Activated B cell treated with CpG ODN at 0.5 μM for 24 hours (primary cell): ENCODE data around the gene ADAMTSL1. TPM values are rescaled to one million over a fixed set of nuclear protein-coding genes. Genes with fewer than 3 reads are reported as not detected.

Experiments
- ATAC-seq: fragments of 200-7000 bp; cut with Tn5 transposase; one replicate; pipeline ENCODE4 v1.10.0; 2021; ENCODE audit warnings: low read depth, mild to moderate bottlenecking, moderate library complexity
- CTCF ChIA-PET: fragments of 350-600 bp; sonication (Branson Sonifier 250); formaldehyde crosslinking; loops from one replicate; lab custom pipeline; 2021; ENCODE audit warnings: antibody characterized with exemption; lab: Charles Lee
- POLR2A ChIA-PET: fragments of 350-600 bp; sonication (Branson Sonifier 250); formaldehyde crosslinking; loops from one replicate; lab custom pipeline; 2021; ENCODE audit warnings: antibody characterized with exemption; lab: Charles Lee
- DNase-seq: peaks from one replicate; pipeline ENCODE4 v3.0.0; 2022
- H3K27ac Mint-ChIP-seq: one replicate; pipeline ENCODE4 v1.8.0; 2020; ENCODE audit warnings: mixed read lengths
- H3K27me3 Mint-ChIP-seq: one replicate; pipeline ENCODE4 v1.8.0; 2021; ENCODE audit warnings: mixed read lengths
- H3K36me3 Mint-ChIP-seq: one replicate; pipeline ENCODE4 v1.8.0; 2021; ENCODE audit warnings: low read depth, mixed read lengths
- H3K4me1 Mint-ChIP-seq: one replicate; pipeline ENCODE4 v1.8.0; 2021; ENCODE audit warnings: mixed read lengths
- H3K4me3 Mint-ChIP-seq: one replicate; pipeline ENCODE4 v1.8.0; 2020; ENCODE audit warnings: mild to moderate bottlenecking, mixed read lengths
- H3K9me3 Mint-ChIP-seq: one replicate; pipeline ENCODE4 v1.8.0; 2020; ENCODE audit warnings: mixed read lengths
- intact Hi-C: fragments of 100-400 bp; cut with micrococcal nuclease; formaldehyde crosslinking; loops from one replicate; pipeline ENCODE4 v1.15.1; 2024
- total RNA-seq: library from RNA; stranded (reverse); gene quantifications from 2 replicates; pipeline ENCODE4 v1.2.3, GENCODE V29; 2022
- TF ChIP-seq, protein P1 (sequence below): fragments of 200-600 bp; IDR thresholded peaks from one replicate; pipeline ENCODE4 v1.8.0; 2022; ENCODE audit warnings: antibody characterized with exemption, mild to moderate bottlenecking

The ADAMTSL1 gene
- total RNA-seq, 1 donor from 2014 or later = not detected

DNA sequence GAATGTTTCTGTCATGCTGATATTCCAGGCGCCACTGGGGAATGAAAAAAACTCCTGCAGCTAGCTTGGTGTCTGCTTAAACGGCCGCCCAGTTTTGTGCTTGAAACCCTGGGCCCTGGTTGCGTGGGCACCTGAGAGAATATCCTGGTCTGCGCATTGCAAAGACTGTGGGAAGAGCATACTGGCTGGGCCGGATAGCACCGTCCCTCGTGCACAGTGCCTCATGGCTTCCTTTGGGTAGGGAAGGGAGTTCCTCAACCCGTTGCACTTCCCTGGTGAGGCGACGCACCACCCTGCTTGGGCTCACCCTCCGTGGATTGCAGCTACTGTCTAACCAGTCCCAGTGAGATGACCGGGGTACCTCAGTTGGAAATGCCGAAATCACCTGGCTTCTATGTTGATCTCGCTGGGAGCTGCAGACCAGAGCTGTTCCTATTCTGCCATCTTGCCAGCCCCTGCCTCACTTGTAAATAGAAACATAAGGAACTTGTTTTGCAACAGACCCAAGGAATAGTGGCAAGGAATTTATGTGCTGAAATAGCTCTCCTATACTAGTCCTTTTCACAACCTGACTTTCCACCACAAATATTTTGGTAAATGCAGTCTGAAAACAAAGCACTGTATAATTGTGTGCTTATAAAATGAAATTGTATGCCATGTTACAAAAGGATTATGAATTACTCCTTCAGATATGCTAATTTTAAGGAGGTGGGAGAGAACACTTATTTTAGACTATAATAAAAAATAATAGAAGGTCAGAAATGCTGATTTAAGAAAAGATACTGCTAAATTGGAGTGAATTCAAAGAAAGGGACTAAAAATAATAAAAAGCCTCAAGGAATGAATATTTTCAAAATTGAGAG lies 90.3 kb downstream of the ADAMTSL1 start:
- Mint-ChIP-seq H3K27me3 (no peaks in the 10 kb centered on the region), H3K36me3 (no peaks in the 10 kb centered on the region), H3K4me3 (no peak overlapping the region), H3K27ac (no peak overlapping the region), H3K4me1 (no peaks in the 10 kb centered on the region), H3K9me3 (peaks cover 10% of the 10 kb centered on the region)
- DNase-seq (no peak), ATAC-seq (no peak)
- ChIA-PET CTCF (no interaction called here), POLR2A (no interaction called here)
- intact Hi-C loops = no loop called here
- TF ChIP-seq, protein P1, sequence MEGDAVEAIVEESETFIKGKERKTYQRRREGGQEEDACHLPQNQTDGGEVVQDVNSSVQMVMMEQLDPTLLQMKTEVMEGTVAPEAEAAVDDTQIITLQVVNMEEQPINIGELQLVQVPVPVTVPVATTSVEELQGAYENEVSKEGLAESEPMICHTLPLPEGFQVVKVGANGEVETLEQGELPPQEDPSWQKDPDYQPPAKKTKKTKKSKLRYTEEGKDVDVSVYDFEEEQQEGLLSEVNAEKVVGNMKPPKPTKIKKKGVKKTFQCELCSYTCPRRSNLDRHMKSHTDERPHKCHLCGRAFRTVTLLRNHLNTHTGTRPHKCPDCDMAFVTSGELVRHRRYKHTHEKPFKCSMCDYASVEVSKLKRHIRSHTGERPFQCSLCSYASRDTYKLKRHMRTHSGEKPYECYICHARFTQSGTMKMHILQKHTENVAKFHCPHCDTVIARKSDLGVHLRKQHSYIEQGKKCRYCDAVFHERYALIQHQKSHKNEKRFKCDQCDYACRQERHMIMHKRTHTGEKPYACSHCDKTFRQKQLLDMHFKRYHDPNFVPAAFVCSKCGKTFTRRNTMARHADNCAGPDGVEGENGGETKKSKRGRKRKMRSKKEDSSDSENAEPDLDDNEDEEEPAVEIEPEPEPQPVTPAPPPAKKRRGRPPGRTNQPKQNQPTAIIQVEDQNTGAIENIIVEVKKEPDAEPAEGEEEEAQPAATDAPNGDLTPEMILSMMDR = no peak

DNA sequence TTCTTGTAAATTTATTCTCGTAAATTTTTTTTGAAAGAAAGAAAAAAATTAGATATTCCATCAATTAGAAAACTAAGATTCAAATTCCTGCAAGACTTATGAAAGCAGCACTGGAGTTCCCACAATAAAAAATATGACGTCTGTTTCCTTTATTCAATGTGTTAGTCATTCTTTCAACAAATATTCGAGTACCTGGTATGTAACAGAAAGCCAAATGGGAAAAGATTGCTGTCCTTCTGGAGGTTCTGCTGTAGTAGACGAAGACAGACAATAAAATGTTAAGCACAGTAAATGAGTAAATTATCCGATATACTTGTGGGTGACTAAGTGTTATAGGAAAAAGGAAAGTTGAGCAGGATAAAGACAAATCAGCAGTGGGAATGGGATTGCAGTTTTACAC lies 92.2 kb downstream of the ADAMTSL1 start:
- H3K4me3 Mint-ChIP-seq = no peak overlapping the region
- ATAC-seq = no peak
- DNase-seq = no peak
- intact Hi-C loops = no loop called here
- ChIA-PET CTCF (no interaction called here), POLR2A (no interaction called here)
- H3K4me1 Mint-ChIP-seq = no peaks in the 10 kb centered on the region
- H3K36me3 Mint-ChIP-seq = no peaks in the 10 kb centered on the region
- H3K27ac Mint-ChIP-seq = no peak overlapping the region
- TF ChIP-seq, protein P1 = no peak
- peaks cover 4% of the 10 kb centered on the region for H3K9me3 Mint-ChIP-seq
- no peaks in the 10 kb centered on the region for H3K27me3 Mint-ChIP-seq

DNA sequence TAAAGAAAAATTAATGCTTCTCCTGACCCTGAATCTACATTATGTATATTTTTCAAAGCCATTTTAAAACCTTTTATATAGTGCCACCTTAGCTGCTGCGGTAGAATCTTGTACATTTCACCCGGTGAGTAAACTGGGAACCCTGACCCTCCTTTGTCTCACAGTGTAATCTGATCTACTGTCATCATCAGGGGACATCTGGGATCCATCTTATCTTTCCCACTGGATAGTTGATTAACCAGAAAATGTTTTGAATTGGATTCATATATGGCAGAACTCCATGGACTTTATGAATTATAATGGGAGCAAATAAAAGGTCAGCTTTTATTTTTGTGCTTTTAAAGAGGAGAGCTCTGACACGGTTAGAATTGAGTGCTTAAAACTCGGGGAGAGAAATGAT lies 95.0 kb downstream of the ADAMTSL1 start:
- TF ChIP-seq, protein P1 = no peak
- Mint-ChIP-seq H3K4me3 (no peak overlapping the region), H3K4me1 (no peaks in the 10 kb centered on the region), H3K27me3 (no peaks in the 10 kb centered on the region), H3K27ac (no peak overlapping the region), H3K9me3 (peaks cover 2% of the 10 kb centered on the region), H3K36me3 (no peaks in the 10 kb centered on the region)
- CTCF ChIA-PET = no interaction called here
- intact Hi-C loops = no loop called here
- ATAC-seq = no peak
- no peak for DNase-seq
- POLR2A ChIA-PET = no interaction called here

DNA sequence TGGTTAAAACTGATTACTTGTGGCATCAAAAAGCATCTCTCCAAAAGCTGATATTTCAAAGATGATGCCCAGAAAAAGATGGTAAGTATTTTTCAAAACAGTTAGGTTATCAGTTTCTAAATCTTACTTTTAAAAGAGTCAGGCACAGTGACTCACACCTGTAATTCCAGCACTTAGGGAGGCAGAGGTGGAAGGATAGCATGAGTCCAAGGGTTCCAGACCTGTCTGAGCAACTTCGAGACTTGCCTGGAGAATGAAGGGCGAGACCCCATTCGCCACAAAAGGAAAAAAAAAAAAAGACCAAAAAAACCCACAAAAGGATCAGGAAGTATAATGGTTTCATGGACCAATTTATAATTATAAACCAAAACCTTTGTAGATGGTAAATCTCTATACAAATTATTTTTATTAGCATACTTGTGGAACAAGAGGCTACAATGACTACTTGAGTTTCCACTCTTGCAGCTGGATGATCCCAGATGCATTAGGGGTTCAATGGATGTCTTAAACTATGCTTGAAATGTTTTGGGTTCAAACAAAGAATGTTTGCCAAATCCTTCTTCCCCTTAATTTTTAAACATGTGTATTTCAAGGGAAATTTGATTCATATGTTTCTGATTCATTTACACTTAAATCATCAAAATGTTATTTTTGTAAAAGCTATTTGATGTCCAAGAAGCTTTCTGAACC lies 96.1 kb downstream of the ADAMTSL1 start:
- Mint-ChIP-seq H3K27me3 (no peaks in the 10 kb centered on the region), H3K4me1 (no peaks in the 10 kb centered on the region), H3K4me3 (no peak overlapping the region), H3K27ac (no peak overlapping the region), H3K9me3 (peaks cover 2% of the 10 kb centered on the region), H3K36me3 (no peaks in the 10 kb centered on the region)
- POLR2A ChIA-PET = no interaction called here
- intact Hi-C loops = loop anchor here (10.0 kb wide), 1 partner anchor 55 kb away; no protein-coding TSS in a partner anchor
- CTCF ChIA-PET = no interaction called here
- ATAC-seq (no peak), DNase-seq (no peak)
- TF ChIP-seq, protein P1 = no peak

DNA sequence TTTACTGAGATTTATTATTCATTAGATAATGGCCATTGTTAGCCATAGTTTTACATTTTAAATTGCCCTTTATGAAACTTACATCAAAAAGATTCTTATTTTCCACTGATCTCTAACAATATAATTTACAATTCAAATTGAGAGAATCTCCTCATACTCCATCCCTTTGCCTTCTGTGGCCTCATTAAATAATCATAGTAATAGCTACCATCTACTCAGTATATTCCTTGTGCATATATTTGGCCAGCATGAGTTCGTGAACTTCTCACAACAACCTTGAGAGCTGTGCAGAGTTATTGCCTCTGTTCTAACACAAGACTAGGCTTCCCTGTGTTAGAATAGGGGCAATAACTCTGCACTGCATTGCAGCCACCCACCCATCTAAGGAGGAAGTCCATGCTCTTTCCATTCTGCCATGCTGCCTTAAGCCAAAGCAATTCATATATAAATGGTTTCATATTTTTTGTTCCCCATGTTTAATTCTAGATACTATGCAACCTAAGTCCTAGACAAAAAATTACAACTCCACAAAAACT lies 99.1 kb downstream of the ADAMTSL1 start:
- Mint-ChIP-seq H3K4me3 (no peak overlapping the region), H3K4me1 (no peaks in the 10 kb centered on the region), H3K36me3 (no peaks in the 10 kb centered on the region), H3K9me3 (no peaks in the 10 kb centered on the region), H3K27ac (no peak overlapping the region), H3K27me3 (no peaks in the 10 kb centered on the region)
- POLR2A ChIA-PET = no interaction called here
- TF ChIP-seq, protein P1 = no peak
- ATAC-seq (no peak), DNase-seq (no peak)
- intact Hi-C loops = loop anchor here (10.0 kb wide), 1 partner anchor 58 kb away; no protein-coding TSS in a partner anchor
- CTCF ChIA-PET = no interaction called here
